Activated CD8-positive, alpha-beta memory T cell treated with anti-CD3 and anti-CD28 coated beads for 36 hours (primary cell): ENCODE measurements around the gene DGCR2. TPM values are rescaled to one million over a fixed set of nuclear protein-coding genes. Genes with fewer than 3 reads are reported as not detected.
"Not testable (repeated sequence)": the region's sequence is repeated elsewhere in the genome, so short reads cannot be mapped to it uniquely, and the experiment has no call there.

Experiments
- CTCF ChIA-PET: fragments of 350-600 bp; sonication (Branson Sonifier 250); formaldehyde crosslinking; loops from one replicate; lab custom pipeline; 2021; ENCODE audit warnings: antibody characterized with exemption; lab: Charles Lee
- POLR2A ChIA-PET: fragments of 350-600 bp; sonication (Branson Sonifier 250); formaldehyde crosslinking; loops from one replicate; lab custom pipeline; 2021; ENCODE audit warnings: antibody characterized with exemption; lab: Charles Lee
- total RNA-seq, 2 experiments: library from RNA; stranded (reverse); gene quantifications; one replicate each; pipeline ENCODE4 v1.2.3, GENCODE V29; 2021

Gene DGCR2
- total RNA-seq, 2 experiments from 2014 or later: 23.7 to 25.0 TPM

DNA sequence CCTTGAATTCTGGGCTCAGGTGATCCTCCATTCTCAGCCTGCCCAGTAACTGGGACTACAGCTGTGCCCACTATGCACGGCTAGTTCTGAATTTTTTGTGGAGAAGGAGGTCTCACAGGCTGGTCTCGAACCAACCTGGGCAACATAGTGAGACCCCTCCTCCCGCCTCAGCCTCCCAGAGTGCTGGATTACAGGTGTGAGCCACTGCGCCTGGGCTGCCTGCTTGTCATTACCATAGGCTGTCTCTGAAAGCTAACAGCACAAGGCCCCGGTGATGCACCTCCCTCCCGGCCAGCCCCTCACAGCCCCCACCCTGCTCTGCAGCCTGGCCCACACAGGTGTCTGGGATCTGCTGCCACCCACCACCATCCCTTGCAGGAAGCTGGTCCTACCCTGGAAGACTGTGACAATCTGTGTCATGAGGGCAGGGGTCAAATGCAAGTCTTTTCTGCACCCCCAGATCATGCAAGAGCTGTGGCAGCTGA is 82.4 kb downstream of the DGCR2 start:
- ChIA-PET CTCF (no interaction called here), POLR2A (no interaction called here)

DNA sequence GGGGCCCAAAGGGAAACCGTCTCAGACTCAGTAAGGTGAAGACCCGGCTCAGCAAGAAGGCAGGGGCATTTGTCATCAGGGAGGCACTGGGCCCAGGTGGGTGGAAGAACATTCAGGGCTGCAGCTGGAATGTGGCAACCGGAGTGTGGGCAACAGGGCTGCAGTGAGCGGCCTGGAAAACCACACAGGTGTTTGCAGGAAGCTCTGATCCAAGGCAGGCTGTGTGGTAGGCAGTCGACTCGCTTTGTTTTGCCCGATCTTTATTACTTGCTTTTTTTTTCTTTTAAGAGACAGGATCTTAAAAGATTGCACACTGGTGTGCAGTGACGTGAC is 82.8 kb downstream of the DGCR2 start:
- ChIA-PET POLR2A (no interaction called here), CTCF (no interaction called here)

DNA sequence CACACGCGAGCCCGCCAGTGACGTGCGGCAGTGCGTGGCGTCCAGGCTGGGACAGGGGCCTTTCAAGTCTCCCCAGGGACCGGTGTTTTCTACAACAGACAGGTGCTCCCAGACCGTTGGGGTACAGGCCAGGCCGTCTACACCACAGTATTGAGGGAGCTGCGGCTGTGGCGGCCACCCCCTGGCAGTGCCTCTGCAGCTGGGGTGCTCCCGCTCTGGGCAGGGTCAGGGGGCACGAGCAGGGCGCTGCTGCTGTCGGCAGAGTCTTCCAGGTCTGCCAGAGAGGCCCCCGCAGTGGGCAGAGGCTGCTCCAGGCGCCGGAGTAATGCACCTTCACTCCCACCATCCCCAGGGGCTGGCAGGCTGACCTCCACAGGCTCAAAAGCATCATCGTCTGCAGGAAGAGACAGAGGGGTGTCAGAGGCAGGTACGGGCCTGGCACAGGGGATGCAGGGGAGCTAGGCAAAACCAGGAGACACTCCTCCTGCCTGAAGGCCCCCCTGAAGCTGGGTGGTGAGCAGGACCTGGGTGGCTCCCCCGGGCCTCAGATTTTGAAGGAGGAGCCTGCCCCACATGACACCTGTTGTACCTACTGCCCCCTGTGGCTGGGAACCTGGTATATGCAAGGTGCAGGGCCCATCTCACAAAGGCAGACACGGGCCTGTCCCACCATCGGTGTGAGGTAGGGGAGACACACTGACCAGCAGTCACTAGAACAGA is 83.3 kb downstream of the DGCR2 start:
- ChIA-PET POLR2A (no interaction called here), CTCF (no interaction called here)

DNA sequence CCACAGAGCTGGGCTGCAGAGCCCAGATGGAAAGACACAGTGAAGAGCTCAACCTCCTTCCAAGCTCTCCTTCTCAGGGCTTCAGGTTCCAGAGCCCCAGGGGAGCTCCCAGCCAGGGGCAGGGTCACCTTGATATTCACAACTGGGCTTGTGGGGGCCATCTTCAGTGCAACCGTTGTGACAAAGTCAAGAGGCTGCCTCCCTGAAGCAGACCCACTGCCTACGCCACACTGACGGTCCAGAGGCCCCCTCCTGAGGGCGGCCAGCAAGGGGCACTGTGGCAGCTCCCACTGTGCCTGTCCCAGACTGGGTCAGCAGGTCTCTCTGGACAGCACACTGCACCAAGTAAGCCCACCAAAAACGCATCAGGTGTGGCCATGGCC is 84.1 kb downstream of the DGCR2 start:
- POLR2A ChIA-PET: no interaction called here
- CTCF ChIA-PET: interaction anchor here (1.0 kb wide), 1 partner anchor 12 kb away, joined by 3 read pairs; no protein-coding TSS in a partner anchor

DNA sequence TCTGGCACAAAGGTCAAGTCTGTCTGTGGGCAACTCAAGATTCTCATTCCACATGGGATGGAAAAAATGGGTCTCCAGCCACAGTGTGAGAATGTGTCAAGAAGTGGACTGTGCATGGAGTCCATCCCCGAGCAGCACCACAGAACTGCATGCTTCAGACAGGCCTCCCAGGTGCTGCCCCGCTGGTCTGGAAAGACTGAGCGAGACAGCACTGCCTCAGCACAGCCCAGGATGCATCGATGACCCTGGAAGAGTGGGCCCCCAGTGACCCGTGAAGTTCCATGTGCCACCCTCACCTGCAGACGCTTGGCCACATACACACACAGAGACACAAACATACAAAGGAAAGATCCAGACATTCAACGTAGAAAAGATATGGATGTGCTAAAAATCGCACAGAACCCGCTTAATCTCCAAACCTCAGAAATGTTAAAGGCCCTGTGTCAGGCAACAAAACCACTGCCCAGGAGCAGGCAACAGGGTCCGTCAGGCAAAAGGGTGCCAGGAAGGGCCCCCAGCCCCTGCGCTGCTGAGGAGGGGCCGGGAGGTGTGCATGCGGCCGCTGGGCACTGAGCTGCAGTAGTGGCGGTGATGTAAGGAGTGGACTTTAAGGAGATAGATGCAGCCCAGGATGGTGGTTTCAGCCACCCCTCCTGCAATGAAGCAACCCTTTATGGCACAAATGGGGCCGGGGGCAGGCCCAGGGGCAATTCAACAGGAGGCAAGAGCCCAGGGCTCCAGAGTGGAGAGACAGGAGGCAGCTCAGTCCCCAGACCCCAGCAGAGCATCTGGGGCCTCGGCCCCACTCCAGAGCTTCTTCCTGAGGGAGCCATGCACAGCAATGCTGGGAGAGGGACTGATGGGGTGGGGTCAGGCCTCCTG is 84.7 kb downstream of the DGCR2 start:
- CTCF ChIA-PET: interaction anchor here (1.0 kb wide), 1 partner anchor 13 kb away, joined by 3 read pairs; no protein-coding TSS in a partner anchor
- POLR2A ChIA-PET: no interaction called here

DNA sequence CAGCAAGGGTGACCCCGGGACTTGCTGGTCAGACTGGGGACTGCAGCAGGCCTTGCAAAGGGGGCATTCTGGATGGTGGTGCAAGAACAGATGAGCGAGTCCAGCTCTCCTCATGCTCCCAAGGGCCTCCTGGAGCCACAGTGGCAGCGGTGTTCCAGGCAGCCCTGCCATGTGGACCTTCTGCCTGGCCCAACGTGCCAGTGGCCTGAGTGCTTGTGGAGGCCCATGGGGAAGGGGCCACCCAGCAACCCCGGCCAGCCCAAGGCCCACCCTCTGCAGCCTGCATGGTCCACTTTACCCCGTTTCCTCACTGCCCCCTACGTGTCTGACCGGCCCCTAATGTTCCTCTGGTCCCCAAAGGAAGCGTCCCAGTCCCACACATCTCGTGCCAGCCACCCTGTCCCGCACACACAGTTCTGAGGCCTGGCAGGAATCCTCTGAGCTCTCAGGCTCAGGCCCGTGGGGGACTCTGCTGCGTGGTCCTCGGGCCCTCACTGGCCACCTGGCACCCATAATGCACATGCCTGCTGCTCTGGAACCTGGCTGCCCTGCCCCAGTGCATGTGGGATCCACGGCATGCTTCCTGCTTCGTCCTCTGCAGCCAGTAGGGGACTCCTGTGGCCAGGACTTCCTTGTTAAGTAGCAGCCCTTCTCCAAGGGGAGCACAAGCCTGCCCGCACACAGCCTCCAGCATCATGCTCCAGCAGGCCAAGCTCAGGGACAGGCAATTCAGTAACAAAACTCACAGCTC is 85.5 kb downstream of the DGCR2 start:
- CTCF ChIA-PET: no interaction called here
- POLR2A ChIA-PET: no interaction called here

DNA sequence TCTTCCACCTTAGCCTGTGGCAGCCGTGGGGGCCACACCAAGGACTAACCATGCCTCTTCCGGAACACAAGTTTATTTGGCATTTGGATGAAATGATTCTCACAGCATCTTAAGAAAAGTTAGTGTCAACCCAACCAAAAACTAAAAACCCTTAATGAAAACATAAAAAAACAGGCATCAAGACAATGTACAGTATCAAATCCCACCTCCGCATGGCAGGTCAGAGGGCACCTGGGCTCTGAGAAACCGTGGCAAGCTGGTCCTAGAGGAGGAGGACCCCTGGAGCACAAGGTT is 86.0 kb downstream of the DGCR2 start:
- POLR2A ChIA-PET: no interaction called here

DNA sequence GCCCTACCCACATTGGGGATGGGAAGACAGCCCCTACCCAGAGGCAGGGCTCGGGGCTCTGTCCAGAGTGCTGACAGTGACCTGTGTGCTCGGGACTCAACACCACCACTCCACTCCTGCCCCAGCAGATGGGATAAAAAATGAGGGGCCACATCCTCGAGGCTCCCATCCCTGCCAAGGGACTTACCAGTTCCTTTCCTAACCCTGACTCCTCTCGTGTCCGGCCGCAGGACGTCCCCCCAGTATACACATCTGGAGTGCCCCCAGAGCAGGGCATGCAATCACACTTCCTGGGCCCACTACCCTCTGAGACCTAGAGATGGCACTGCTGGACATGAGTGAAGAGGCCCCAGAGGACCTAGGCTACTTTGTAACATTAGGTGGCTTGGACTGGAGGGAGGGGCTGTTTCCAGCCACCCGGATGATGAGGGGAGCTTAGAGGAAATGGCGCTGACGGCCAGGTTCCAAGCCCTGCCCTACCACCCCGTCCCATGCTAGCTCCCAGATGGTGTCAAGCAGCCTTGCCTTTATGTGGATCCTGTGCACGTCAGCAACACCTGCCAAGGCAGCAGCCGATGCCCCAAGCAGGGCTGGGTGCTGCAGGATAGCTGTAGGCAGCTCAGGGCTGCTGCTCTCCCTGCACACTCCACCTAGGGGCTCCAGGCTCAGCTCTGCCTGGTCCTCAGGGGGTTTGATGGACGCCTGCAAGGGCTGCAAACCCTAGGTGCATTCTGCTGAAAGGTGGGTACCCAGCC is 86.6 kb downstream of the DGCR2 start:
- POLR2A ChIA-PET: no interaction called here
- CTCF ChIA-PET: interaction anchor here (0.5 to 0.6 kb wide), 2 partner anchors 116 to 129 kb away, joined by 3 to 6 read pairs; no protein-coding TSS in a partner anchor

More for the DNA sequence above, 86.0 kb downstream of the DGCR2 start:
- CTCF ChIA-PET: interaction anchor here (0.6 kb wide), 1 partner anchor 116 kb away, joined by 6 read pairs; no protein-coding TSS in a partner anchor

DNA sequence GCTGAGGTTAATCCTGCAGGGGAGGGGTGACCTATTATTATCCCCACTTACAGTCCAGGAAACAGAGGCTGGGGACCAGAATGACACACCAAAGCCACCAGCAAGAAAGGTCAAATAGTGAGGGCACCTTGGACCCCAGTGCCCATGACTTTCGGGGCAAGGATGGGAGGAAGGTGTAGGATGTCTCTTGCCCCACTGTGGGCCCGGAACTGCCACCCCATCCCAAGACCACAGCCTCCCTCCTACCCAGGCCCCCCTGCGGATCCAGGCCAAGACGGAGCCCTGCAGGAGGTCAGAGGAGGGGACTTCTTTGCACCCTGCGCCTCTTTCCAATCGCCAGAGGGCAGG is 87.1 kb downstream of the DGCR2 start:
- POLR2A ChIA-PET, CTCF ChIA-PET: not testable (repeated sequence)

DNA sequence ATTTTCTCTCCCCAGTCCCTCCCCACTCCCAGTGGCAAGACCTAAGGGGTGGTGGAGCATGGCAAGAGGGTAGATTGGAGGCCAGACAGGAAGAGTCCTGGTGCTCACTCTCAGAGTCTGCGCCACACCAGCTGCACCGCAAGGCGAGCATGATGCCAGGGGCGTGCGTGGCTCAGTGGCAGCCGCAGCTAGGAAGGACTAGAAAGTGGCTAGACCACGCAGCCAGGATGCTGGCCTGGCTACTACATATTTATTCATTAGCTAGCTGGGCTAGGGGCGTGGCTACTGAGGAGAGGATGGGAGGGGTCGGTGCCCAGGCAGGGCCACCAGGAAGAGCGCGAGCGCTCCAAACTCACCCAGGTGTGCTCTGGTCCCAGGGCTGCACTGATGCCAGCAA is 87.5 kb downstream of the DGCR2 start:
- CTCF ChIA-PET, POLR2A ChIA-PET: not testable (repeated sequence)

DNA sequence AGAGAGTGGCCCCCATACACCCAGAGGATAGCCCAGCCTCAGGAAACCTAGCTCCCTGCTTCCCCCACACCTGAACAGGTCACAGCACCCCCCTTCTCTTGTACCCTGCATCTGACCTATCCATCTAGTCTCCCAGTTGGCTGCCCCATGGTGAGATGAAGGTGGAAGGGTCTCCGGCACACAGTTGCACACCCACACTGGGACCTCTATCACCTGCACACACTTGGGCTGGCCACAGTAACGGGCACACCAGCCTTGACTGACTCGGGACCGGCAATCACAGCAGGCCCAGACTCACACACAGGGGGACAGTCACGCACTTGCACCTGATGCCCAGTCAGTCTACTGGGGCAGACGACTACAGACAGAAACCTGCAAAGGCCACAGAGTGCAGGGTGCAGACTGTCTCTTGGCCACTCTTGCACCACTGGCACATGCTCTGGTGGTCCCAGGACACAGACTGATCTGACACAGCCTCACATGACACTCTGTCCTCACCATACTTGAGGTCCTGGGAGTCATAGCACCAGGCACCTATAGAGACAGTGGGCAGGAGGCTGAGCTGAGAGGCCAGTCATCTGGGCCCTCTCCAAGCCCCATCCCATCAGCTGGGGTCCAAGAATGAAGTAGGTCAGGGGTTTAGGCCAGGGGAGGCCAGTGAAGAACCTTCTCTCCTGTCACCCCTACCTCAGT is 88.0 kb downstream of the DGCR2 start:
- POLR2A ChIA-PET: not testable (repeated sequence)

DNA sequence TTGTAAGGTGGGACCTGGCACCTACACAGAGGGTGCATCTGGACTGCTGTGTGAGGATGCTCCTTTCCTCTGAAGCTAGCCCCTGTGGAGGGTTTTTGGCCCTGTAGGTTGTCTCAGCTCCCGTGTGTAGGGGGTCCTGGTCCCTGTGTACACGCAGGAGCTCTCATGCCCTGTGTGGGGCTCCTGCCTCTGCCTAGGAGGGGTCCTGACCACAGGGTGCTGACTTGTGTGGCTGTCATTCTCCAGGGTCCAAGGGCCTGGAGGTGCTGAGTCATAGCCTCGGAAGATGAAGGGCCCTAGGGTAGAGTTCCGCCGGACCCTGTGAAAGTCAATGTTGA is 88.7 kb downstream of the DGCR2 start:
- CTCF ChIA-PET, POLR2A ChIA-PET: not testable (repeated sequence)

More for the DNA sequence above, 88.0 kb downstream of the DGCR2 start:
- CTCF ChIA-PET: not testable (repeated sequence)

DNA sequence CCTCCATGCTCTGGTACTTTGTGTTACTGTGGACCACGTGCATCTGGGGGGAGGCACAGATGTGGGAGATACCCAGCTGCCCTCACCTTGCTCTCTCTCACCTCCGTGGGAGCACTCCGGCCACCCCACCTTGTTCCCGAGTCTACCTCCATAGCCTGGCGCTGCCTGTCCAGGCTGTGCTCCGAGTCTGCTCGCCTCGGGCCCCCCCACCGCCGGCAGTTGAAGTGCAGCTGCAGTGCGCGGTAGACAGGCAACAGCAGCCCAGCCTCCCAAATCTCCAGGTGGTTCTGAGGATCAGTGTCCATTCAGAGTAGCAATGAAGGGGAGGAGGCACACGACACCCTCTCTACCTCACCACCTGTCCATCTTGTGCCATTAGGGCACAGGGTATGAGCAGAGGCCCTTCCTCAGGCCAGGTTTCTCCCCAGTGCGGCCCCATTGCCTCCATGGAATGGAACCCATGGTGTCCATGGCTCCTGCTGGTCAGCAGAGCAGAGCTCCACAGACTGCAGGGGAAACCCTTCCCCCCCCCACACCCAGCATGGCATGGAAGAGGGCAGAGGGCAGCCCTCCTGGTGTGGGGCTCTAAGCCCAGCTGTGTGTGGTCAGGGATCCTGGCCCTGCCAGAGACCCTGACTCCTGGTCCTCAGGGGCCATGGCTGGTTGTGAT is 89.2 kb downstream of the DGCR2 start:
- POLR2A ChIA-PET, CTCF ChIA-PET: not testable (repeated sequence)

DNA sequence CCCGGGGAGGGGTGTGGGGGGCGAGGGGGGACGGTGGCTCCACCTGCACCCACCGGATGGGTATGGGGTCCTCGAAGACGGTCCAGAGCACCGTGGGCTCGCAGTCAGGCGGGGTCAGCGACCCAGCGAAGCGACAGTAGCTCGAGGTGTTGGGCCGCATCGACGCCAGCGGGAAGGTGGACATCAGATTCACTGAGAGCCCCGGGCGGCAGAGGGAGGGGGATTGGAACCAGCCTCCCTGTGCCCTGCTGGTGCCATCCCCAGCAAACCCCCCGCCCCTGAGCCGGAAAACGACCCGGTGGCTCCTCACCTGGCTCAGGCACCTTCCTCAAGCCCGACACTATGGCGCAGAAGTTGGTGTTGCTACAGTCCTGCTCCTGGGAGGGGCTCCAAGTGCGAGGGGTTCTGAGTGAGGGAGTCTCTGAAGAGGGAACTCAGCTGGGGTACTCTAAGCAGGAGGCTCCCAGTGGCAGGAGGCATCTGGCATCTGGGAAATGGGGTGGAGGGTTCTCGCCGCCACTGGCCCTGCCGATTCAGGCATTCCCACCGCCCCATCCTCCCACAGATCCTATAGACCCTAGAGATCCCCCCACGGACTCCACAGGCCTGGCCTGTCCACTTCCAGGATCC is 89.9 kb downstream of the DGCR2 start:
- POLR2A ChIA-PET, CTCF ChIA-PET: not testable (repeated sequence)

DNA sequence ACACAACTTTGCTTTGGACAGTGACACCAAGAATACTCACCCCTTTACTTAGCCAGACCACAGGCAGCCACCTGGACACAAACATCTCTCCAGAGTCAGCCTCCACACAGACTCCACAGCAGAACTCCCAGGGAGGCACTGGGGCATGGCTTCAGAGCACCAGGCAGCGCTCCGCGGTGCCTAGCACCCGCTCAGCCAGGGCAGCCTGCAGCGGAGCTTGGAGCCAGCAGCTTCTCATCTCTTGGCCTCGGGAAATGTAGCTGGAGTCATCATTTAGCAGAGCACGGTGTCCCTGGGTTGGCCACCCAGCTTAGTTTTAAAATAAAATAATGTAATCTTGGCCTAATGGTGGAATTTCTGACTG is 91.3 kb downstream of the DGCR2 start:
- POLR2A ChIA-PET, CTCF ChIA-PET: not testable (repeated sequence)

DNA sequence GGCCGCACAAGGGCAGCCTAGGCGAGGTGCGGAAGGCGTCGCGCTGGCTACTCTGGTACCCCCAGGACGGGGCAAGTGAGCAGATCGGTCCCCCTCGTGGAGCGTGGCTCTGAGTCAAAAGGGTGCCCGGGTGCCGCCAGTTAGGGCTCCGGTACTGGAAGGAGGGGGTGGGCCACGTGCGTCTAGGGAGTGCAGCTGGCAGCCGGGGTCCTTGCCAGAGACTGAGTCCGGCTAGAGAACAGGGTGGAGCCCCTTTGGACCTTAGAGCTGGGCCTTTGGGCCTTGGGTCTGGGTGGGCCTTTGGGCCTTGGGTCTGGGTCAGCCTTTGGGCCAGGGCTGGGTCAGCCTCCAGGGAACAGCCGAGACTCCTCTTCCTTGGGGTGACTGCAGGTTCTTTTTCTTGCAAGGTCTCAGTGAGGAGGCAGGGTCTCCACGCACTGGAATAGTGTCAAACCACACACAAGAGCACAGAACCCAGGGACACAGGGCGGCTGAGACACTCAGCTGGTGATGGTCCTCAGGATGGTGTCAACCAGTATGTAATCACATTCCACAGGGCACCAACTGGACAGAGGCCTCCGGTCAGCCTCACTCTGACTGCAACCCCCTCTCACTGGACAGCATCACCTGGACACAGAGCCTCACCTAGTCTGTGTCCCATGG is 91.9 kb downstream of the DGCR2 start:
- POLR2A ChIA-PET, CTCF ChIA-PET: not testable (repeated sequence)
